Activated CD8-positive, alpha-beta memory T cell treated with anti-CD3 and anti-CD28 coated beads for 36 hours (primary cell): Measurements from ENCODE around the gene ANKRD13C. TPM values are rescaled to one million over a fixed set of nuclear protein-coding genes. Genes with fewer than 3 reads are reported as not detected.

Experiments used
- CTCF ChIA-PET: fragments of 350-600 bp; sonication (Branson Sonifier 250); formaldehyde crosslinking; loops from one replicate; lab custom pipeline; 2021; ENCODE audit warnings: antibody characterized with exemption; lab: Charles Lee
- POLR2A ChIA-PET: fragments of 350-600 bp; sonication (Branson Sonifier 250); formaldehyde crosslinking; loops from one replicate; lab custom pipeline; 2021; ENCODE audit warnings: antibody characterized with exemption; lab: Charles Lee
- total RNA-seq, 2 experiments: library from RNA; stranded (reverse); gene quantifications; one replicate each; pipeline ENCODE4 v1.2.3, GENCODE V29; 2021

Gene ANKRD13C
- total RNA-seq, 2 experiments from 2014 or later: 22.2 to 24.8 TPM

DNA sequence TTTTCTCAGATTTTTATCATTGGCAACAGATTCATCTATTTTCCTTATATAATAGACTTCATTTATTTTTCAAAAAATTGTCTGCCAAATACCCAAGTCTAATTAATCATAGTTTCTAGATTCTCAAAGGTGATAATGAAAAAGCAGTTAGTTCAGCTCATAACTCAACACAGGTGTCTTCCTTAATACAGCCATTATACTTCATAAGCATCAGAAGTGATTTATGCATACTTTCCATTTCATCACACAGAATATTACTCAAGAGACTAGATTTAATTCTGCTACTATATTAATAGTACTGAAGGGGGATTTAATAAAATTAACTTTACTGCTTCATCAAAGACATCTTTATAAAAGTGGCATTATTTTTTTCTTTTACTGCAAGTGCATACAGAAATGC, 114.6 kb downstream of the ANKRD13C start:
- ChIA-PET POLR2A (interaction anchor here (0.6 kb wide), 1 partner anchor 53 kb away, joined by 5 read pairs; no protein-coding TSS in a partner anchor), CTCF (no interaction called here)

DNA sequence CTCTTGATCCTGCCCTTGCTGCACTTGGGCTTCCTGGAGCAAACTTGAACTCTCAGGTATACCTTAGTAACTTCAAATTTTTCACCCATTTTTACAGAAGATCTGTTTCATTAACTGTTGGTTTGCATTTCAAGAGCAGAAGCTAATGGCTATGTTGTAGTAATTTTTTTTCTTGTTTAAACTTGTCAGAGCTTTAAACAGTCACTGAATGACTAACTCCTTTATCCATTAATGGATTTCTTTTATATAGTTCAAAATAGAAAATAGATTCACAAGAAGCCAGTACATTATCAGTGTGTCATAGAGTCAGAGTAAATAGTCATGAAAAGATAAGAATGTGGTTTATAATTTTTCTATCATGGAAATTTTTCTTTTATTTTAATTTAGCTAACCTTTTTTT, 119.8 kb downstream of the ANKRD13C start:
- ChIA-PET POLR2A (no interaction called here), CTCF (no interaction called here)

GRCh38 chr1:70231475-70231874, 123.0 kb downstream of the ANKRD13C start:
- POLR2A ChIA-PET: interaction anchor here (1.0 kb wide), 1 partner anchor 11 kb away, joined by 3 read pairs; the partner anchor contains the start of gene SRSF11

DNA sequence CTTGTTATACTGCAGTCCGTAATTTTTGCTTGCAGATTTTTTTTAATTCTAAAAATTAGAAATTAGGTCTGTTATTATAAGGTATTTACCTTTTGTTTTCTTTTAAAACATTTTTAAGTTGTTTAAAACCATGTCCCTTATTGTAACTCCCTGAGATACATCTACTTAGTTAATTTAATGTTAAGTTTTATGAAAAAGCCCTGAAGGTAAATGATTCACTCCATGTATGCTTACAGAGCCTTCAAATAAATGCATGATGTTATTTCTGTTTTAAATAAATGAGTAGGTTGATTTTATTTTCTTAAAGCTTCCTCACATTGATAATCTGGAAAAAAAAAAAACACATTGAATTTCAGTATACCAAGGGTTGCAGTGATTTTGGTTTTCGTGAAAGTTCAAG, 125.9 kb downstream of the ANKRD13C start:
- CTCF ChIA-PET: no interaction called here
- POLR2A ChIA-PET: interaction anchor here (0.7 kb wide), 1 partner anchor 183 kb away, joined by 3 read pairs; no protein-coding TSS in a partner anchor

More at GRCh38 chr1:70231475-70231874, 123.0 kb downstream of the ANKRD13C start:
- CTCF ChIA-PET: no interaction called here

- CTCF ChIA-PET: no interaction called here
- POLR2A ChIA-PET: interaction anchor here (0.6 kb wide), 1 partner anchor 8 kb away, joined by 9 read pairs; no protein-coding TSS in a partner anchor
Observed at GRCh38 chr1:70227439-70227838, 127.1 kb downstream of the ANKRD13C start.

DNA sequence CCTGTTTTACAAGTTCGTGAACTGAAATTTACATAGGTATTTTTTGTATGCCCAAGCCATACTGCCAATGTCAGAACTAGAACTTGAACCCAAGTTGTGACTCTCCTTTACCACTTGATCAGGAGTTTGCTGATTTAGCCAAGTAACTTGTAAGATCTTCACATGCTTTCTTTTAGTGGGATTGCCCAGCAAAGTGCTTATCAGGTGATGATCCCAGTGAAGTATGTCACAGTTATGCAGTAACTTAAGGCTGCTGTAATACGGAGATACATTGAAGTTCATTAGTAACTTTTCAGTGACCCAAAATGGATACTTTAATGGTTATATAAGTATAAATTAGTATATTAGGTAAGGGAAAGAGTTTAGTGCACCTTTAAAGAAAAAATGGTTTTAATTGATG, 129.6 kb downstream of the ANKRD13C start:
- CTCF ChIA-PET: no interaction called here
- POLR2A ChIA-PET: no interaction called here

- ChIA-PET CTCF (interaction anchor here (0.6 kb wide), 1 partner anchor 33 kb away, joined by 3 read pairs; no protein-coding TSS in a partner anchor), POLR2A (no interaction called here)
Observed at GRCh38 chr1:70222716-70223235, 131.7 kb downstream of the ANKRD13C start.

- POLR2A ChIA-PET: interaction anchor here (0.6 to 2.1 kb wide), 9 partner anchors 10 to 193 kb away, joined by 3 to 21 read pairs (median 3); partner anchors contain the start of genes ANKRD13C and LRRC40
- CTCF ChIA-PET: interaction anchor here (0.9 to 1.4 kb wide), 2 partner anchors 11 to 133 kb away, joined by 3 to 4 read pairs; partner anchors contain the start of gene ANKRD13C
Observed at GRCh38 chr1:70221238-70222121, 133.0 kb downstream of the ANKRD13C start, which contains the start of gene SRSF11. TSS of gene SRSF11 (plus strand) at chr1:70221380. CDS start at chr1:70221637, 257 bp downstream.

DNA sequence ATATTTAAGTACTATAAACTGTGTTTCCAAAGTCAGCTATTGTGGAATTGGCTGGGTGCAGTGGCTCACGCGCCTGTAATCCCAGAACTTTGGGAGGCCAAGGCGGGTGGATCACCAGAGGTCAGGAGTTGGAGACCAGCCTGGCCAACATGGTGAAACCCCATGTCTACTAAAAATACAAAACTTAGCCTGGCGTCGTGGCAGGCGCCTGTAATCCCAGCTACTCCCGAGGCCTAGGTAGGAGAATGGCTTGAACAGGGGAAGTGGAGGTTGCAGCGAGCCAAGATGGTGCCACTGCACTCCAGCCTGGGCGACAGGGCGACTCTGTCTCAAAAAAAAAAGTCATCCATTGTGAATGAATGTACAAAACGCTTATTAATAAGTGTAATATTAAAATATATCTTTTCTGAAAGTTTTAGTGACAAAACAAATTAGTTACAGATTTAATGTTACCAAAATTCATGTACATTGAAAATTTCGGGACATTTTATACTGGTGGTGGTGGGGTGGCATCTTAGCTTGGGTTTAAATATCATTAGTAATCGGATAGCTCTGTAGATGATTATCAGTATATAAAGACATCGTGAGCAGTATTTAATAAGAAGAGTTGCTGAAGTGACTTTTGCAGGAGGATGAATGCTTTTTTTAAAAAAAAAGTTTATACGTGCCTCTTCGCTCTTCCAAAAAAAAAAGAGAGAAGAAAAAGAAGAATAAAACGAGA, 133.8 kb downstream of the ANKRD13C start:
- ChIA-PET CTCF (interaction anchor here (0.9 to 1.4 kb wide), 2 partner anchors 12 to 133 kb away, joined by 3 to 4 read pairs; partner anchors contain the start of gene ANKRD13C), POLR2A (interaction anchor here (0.7 to 2.1 kb wide), 8 partner anchors 11 to 194 kb away, joined by 3 to 21 read pairs (median 3); partner anchors contain the start of genes ANKRD13C and LRRC40)

- POLR2A ChIA-PET: interaction anchor here (2.1 kb wide), 1 partner anchor 14 kb away, joined by 21 read pairs; the partner anchor contains the start of gene LRRC40
- CTCF ChIA-PET: interaction anchor here (1.4 kb wide), 1 partner anchor 134 kb away, joined by 4 read pairs; the partner anchor contains the start of gene ANKRD13C
Observed at GRCh38 chr1:70220015-70220414, 134.5 kb downstream of the ANKRD13C start.

- ChIA-PET CTCF (no interaction called here), POLR2A (no interaction called here)
Observed at GRCh38 chr1:70211541-70211940, 143.0 kb downstream of the ANKRD13C start.

- ChIA-PET CTCF (no interaction called here), POLR2A (no interaction called here)
Observed at GRCh38 chr1:70210820-70211219, 143.7 kb downstream of the ANKRD13C start.

Other genes starting within 250 kb of the ANKRD13C start
- gene LRRC40, start 149.1 kb downstream of the ANKRD13C start, total RNA-seq: 10 to 100 TPM; 21.4 to 22.6 TPM
- 100 to 1,000 TPM; 173 to 178 TPM for gene SRSF11, start 133.3 kb downstream of the ANKRD13C start, total RNA-seq
- 10 to 100 TPM; 20.9 to 21.4 TPM for gene CTH, start 56.5 kb upstream of the ANKRD13C start, total RNA-seq